ENCODE measurements around the gene SVEP1. TPM values are rescaled to one million over a fixed set of nuclear protein-coding genes. Genes with fewer than 3 reads are reported as not detected.

SVEP1 gene
- polyA plus RNA-seq, 1 donor (not counting 4 experiments of a cell fraction or from before 2014, with no cell fraction given), result 0.14 TPM

DNA sequence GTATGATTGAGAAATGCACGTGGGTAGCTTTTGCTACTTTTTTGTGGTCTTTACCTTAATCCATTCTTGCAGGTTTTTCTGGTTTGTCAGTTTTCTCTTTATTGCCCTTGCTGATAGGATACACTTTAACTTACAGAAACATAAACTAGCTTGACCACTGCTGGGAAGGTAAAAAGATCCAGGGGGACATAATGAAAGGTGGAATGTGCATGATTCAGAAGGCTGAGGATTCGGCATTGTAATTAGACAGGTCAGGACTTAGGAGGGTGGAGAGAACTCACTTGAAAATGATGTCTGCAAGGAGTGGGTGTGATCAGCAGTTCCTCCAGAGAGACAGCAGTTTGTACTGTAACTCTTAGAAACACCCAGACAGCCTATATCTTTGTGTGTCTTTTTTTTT, 222.0 kb downstream of the SVEP1 start:
- Histone ChIP-seq H3K4me3 (ENCODE audit: control insufficient read depth in 2 of 3, extremely low read depth in 1 of 3, insufficient read depth in 2 of 3, low read depth in 1 of 3, low read length in 3 of 3) (no peak overlapping the region), H3K27ac (ENCODE audit: control insufficient read depth, insufficient read depth, low read length) (no peak overlapping the region), H4K20me1 (ENCODE audit: control insufficient read depth, extremely low read depth, insufficient read depth, low read length) (no peaks in the 10 kb centered on the region), H3K36me3 (ENCODE audit: control insufficient read depth in 2 of 2, extremely low read depth in 1 of 2, insufficient read depth in 2 of 2, low read length in 2 of 2) (no peaks in the 10 kb centered on the region), H2AFZ (ENCODE audit: control insufficient read depth, low read length) (no peak overlapping the region), H3K79me2 (ENCODE audit: control insufficient read depth, insufficient read depth, low read length) (no peaks in the 10 kb centered on the region), H3K27me3 (ENCODE audit: control insufficient read depth, extremely low read depth, insufficient read depth, low read length) (no peaks in the 10 kb centered on the region), H3K4me1 (ENCODE audit: control insufficient read depth, extremely low read depth, insufficient read depth, low read length) (peaks cover 4% of the 10 kb centered on the region), H3K9ac (ENCODE audit: control insufficient read depth, extremely low read depth, insufficient read depth, low read length) (no peak overlapping the region), H3K4me2 (ENCODE audit: control insufficient read depth, extremely low read depth, insufficient read depth, low read depth, low read length) (no peak overlapping the region), H3K9me1 (ENCODE audit: control insufficient read depth, extremely low read depth, insufficient read depth, low read length) (no peaks in the 10 kb centered on the region), H3K9me3 (ENCODE audit: control insufficient read depth, low read depth, low read length) (no peaks in the 10 kb centered on the region)
- DNase-seq (ENCODE audit: low read depth, low spot score), result no peak
- TF ChIP-seq, protein P1, sequence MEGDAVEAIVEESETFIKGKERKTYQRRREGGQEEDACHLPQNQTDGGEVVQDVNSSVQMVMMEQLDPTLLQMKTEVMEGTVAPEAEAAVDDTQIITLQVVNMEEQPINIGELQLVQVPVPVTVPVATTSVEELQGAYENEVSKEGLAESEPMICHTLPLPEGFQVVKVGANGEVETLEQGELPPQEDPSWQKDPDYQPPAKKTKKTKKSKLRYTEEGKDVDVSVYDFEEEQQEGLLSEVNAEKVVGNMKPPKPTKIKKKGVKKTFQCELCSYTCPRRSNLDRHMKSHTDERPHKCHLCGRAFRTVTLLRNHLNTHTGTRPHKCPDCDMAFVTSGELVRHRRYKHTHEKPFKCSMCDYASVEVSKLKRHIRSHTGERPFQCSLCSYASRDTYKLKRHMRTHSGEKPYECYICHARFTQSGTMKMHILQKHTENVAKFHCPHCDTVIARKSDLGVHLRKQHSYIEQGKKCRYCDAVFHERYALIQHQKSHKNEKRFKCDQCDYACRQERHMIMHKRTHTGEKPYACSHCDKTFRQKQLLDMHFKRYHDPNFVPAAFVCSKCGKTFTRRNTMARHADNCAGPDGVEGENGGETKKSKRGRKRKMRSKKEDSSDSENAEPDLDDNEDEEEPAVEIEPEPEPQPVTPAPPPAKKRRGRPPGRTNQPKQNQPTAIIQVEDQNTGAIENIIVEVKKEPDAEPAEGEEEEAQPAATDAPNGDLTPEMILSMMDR (optimal IDR thresholded peaks at IDR 0.05 in 1 of 3, IDR thresholded peaks at IDR 0.05 in 1 of 3, conservative IDR thresholded peaks at IDR 0.05 in 1 of 3; ENCODE audit: extremely low read depth in 1 of 3, insufficient read depth in 2 of 3, low read length in 3 of 3), result no peak
- no peak for TF ChIP-seq EZH2 (IDR thresholded peaks at IDR 0.05; ENCODE audit: low read length)
- dilution Hi-C loops (cut with MboI; ENCODE audit: extremely low pct_ligation_motif_present, low sequenced_read_pairs), result no loop called here
- FAIRE-seq, result no peak

DNA sequence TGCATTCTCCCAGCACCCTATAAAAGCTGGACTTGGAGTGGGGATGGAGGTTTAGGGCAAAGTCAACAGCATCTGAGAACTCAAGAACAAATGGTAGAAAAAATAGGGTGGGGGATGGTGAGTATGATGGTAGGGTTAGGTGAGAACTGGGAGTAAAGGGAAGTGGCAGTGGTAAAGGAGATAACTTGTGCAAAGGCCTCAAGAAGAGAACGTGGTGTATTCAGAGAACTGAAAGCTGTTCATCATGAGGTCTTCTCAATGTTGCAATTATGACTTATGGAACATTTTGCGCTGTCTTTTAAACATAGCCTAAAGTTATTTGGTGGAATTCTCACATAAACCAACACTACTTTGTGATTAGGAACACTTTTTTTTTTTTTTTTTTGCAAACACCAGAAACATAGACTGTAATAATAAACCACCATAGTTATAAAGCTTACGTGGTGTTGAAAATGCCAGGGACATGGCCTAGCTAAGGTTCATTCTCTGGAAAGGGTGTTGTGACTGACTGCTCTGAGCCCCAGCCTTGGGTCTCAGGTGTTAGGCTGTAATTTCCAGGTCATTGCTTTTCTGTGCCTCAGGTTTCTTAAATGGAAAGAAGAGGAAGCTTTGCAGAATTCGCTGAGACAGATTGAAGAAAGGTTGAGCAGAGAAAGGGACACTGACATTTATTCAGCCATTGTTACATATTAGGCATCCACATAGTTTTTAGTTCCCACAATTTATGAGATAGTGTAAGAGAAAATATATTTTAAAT, 222.7 kb downstream of the SVEP1 start:
- Histone ChIP-seq H2AFZ (ENCODE audit: control insufficient read depth, low read length) (no peak overlapping the region), H3K27ac (ENCODE audit: control insufficient read depth, insufficient read depth, low read length) (no peak overlapping the region), H3K9me3 (ENCODE audit: control insufficient read depth, low read depth, low read length) (no peaks in the 10 kb centered on the region), H3K9ac (ENCODE audit: control insufficient read depth, extremely low read depth, insufficient read depth, low read length) (no peak overlapping the region), H3K4me2 (ENCODE audit: control insufficient read depth, extremely low read depth, insufficient read depth, low read depth, low read length) (no peak overlapping the region), H3K79me2 (ENCODE audit: control insufficient read depth, insufficient read depth, low read length) (no peaks in the 10 kb centered on the region), H3K4me3 (ENCODE audit: control insufficient read depth in 2 of 3, extremely low read depth in 1 of 3, insufficient read depth in 2 of 3, low read depth in 1 of 3, low read length in 3 of 3) (no peak overlapping the region), H3K36me3 (ENCODE audit: control insufficient read depth in 2 of 2, extremely low read depth in 1 of 2, insufficient read depth in 2 of 2, low read length in 2 of 2) (no peaks in the 10 kb centered on the region), H4K20me1 (ENCODE audit: control insufficient read depth, extremely low read depth, insufficient read depth, low read length) (no peaks in the 10 kb centered on the region), H3K27me3 (ENCODE audit: control insufficient read depth, extremely low read depth, insufficient read depth, low read length) (no peaks in the 10 kb centered on the region), H3K4me1 (ENCODE audit: control insufficient read depth, extremely low read depth, insufficient read depth, low read length) (peaks cover 4% of the 10 kb centered on the region), H3K9me1 (ENCODE audit: control insufficient read depth, extremely low read depth, insufficient read depth, low read length) (no peaks in the 10 kb centered on the region)
- no peak for TF ChIP-seq EZH2 (IDR thresholded peaks at IDR 0.05; ENCODE audit: low read length)
- TF ChIP-seq, protein P1 (optimal IDR thresholded peaks at IDR 0.05 in 1 of 3, IDR thresholded peaks at IDR 0.05 in 1 of 3, conservative IDR thresholded peaks at IDR 0.05 in 1 of 3; ENCODE audit: extremely low read depth in 1 of 3, insufficient read depth in 2 of 3, low read length in 3 of 3), result no peak
- dilution Hi-C loops (cut with MboI; ENCODE audit: extremely low pct_ligation_motif_present, low sequenced_read_pairs), result no loop called here
- FAIRE-seq (no peak), DNase-seq (ENCODE audit: low read depth, low spot score) (no peak)

Measured in keratinocyte (primary cell).